GM12864 (cell line): ENCODE measurements around the gene CCSER1.

Experiments
- DNase-seq: peaks from one replicate; pipeline ENCODE4 v3.0.0-alpha.2; 2011; ENCODE audit warnings: low read depth
- H3K4me3 ChIP-seq: 2 replicates; pipeline ENCODE4 v1.5.1; 2011; ENCODE audit warnings: mild to moderate bottlenecking, low read depth, low read length, control low read depth
- CTCF ChIP-seq: IDR thresholded peaks from 2 replicates; pipeline ENCODE4 v1.5.1; 2011; ENCODE audit warnings: low read depth, mild to moderate bottlenecking, moderate library complexity, low read length, control low read depth, inconsistent platforms; ENCODE audit errors: missing control alignments

CCSER1 gene

DNA sequence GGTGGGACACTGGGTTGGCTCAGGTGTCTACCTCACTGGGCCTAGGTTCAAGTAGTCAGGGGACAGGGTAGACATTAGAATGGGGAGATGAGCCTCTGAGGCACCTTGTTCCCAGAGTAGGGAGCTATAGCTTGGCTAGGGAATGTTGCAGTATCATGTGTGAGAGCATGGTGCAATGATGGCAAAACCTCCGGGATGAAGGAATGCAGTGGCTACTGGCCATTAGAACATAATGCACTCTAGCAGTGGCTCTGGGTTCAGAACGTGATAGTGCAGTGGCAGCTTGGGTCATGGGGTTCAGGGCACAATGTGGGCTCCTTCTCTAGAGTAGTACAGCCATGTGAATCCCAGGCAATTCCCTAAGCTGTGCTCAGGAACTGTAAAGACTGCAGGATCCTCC is 471.5 kb downstream of the CCSER1 start:
- no peak for TF ChIP-seq CTCF
- DNase-seq, result no peak
- H3K4me3 ChIP-seq, result no peak overlapping the region

GRCh38 chr4:90602726-90603125 is 475.5 kb downstream of the CCSER1 start:
- H3K4me3 ChIP-seq, result no peak overlapping the region
- DNase-seq, result no peak
- TF ChIP-seq CTCF, result no peak

DNA sequence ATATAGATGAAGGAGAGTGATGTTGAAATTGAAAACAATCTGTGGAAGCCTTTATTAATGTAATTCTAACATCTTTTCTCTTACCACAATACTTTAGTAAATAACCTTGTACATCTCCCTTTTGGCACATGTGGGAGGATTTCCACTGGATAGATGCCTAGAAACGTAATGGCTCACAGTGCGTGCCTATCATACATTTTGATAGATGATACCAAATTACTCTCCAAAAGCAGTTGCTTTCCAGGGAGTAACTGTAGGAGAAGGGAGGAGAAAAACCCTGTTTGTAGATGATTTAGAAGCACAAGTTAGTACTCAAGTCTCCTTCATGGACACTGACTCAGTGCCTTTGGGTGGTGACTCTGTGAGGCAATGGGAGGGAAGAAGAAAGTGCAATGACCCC is 476.3 kb downstream of the CCSER1 start:
- TF ChIP-seq CTCF, result no peak
- DNase-seq, result no peak
- H3K4me3 ChIP-seq, result no peak overlapping the region

- no peak for DNase-seq
- H3K4me3 ChIP-seq, result no peak overlapping the region
- TF ChIP-seq CTCF, result no peak
These were observed 479.6 kb downstream of the CCSER1 start for GRCh38 chr4:90606781-90607180.

GRCh38 chr4:90614371-90614770 is 487.2 kb downstream of the CCSER1 start:
- no peak for TF ChIP-seq CTCF

DNA sequence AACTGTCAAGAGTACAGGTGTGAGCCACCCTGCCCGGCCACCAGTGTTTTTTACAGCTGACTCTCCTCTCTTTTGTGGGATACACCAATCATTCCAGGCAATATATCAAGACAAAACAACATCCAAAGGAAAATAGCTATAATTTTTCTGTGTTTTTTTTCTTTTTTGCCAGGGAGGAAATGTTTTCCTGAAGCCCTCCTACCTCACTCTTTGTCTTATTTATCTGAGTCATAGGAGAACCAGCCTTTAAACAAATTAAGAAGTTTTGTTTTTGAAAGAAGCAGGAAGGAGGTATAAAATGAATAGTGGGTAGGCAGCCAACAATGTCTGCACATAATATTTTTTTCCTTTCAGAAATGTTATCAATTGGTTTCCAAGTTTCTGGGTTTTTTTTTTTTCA is 493.9 kb downstream of the CCSER1 start:
- DNase-seq, result no peak
- no peak overlapping the region for H3K4me3 ChIP-seq
- TF ChIP-seq CTCF, result no peak

More at GRCh38 chr4:90614371-90614770, 487.2 kb downstream of the CCSER1 start:
- H3K4me3 ChIP-seq, result no peak overlapping the region
- DNase-seq, result no peak

- no peak for TF ChIP-seq CTCF
- H3K4me3 ChIP-seq, result no peak overlapping the region
- no peak for DNase-seq
These were observed 497.6 kb downstream of the CCSER1 start for GRCh38 chr4:90624781-90625180.
